ENCODE results near the gene RETREG1. TPM values are rescaled to one million over a fixed set of nuclear protein-coding genes. Genes with fewer than 3 reads are reported as not detected.

RETREG1 gene
- total RNA-seq, 1 donor from 2014 or later = 15.8 TPM

DNA sequence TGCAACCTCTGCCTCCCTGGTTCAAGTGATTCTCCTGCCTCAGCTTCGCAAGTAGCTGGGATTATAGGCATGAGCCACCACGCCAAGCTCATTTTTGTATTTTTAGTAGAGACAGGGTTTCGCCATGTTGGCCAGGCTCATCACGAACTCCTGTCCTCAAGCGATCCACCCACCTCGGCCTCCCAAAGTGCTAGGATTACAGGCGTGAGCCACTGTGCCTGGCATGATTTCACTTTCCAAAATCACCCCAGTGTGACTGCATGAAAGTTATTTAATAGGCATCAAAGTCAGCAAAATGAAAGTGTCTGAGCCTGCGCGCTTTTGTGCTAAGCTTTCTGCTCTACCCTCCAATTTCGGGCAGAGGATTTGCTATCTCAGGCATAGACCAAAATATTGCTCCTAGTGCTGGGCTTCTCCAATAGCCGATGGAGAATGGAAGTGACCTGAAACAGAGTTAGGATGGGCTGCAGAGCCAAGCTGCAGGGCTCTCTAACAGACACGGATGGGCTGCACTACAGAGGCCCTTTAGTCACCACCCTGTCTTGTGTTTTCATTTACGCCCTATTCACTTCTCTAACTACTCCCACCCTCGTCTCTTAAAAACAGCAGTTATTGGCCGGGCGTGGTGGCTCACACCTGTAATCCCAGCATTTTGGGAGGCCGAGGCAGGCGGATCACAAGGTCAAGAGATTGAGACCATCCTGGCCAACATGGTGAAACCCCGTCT lies 44.3 kb downstream of the RETREG1 start:
- DNase-seq (ENCODE audit: low spot score) = no peak
- Mint-ChIP-seq H3K4me3 (ENCODE audit: unreplicated experiment) (no peak overlapping the region), H3K9me3 (ENCODE audit: unreplicated experiment) (no peaks in the 10 kb centered on the region), H3K27ac (ENCODE audit: unreplicated experiment) (no peak overlapping the region), H3K4me1 (ENCODE audit: unreplicated experiment) (peaks cover 14% of the 10 kb centered on the region), H3K27me3 (ENCODE audit: unreplicated experiment) (peaks cover 5% of the 10 kb centered on the region), H3K36me3 (ENCODE audit: low read depth, unreplicated experiment) (peaks cover 7% of the 10 kb centered on the region)
- no peak for TF ChIP-seq CTCF (IDR thresholded peaks at IDR 0.05; ENCODE audit: unreplicated experiment)

GRCh38 chr5:16571016-16571415 lies 45.8 kb downstream of the RETREG1 start:
- Mint-ChIP-seq H3K27ac (ENCODE audit: unreplicated experiment) (no peak overlapping the region), H3K9me3 (ENCODE audit: unreplicated experiment) (no peaks in the 10 kb centered on the region), H3K36me3 (ENCODE audit: low read depth, unreplicated experiment) (peaks cover 16% of the 10 kb centered on the region), H3K4me1 (ENCODE audit: unreplicated experiment) (peaks cover 14% of the 10 kb centered on the region), H3K27me3 (ENCODE audit: unreplicated experiment) (peaks cover 5% of the 10 kb centered on the region), H3K4me3 (ENCODE audit: unreplicated experiment) (no peak overlapping the region)
- no peak for TF ChIP-seq CTCF (IDR thresholded peaks at IDR 0.05; ENCODE audit: unreplicated experiment)
- no peak for DNase-seq (ENCODE audit: low spot score)

DNA sequence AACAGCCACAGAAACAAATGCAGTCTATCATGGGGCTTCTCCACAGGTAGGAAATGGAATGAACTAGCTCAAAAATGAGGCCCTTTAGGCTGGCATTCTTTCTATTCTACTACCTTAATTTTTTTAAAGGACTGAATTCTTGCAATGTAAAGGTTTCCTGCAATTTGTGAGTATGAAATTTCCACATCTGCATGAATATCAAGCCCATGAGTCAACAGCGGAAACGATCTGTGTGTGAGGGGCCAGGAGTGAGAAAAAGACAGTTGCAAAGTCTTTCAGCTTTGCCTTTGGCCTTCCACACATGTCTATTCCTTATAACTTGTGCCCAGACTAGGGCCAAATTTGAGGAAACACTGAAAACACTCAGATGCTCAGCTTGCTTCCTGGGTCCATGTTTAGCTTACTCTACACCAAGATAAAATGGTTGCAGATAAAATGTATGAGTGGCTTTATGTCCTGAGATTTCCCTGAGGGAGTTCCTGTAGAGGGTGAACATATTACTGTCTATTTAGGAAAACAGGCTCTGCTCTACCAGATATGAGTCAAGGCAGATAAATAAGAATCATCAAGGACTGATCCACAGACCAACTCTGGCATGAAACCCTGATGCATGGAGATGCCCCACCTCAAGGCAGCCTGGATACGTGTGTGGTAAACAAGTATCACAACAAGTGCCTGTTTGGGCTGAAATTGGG lies 46.5 kb downstream of the RETREG1 start:
- Mint-ChIP-seq H3K27ac (ENCODE audit: unreplicated experiment) (no peak overlapping the region), H3K9me3 (ENCODE audit: unreplicated experiment) (no peaks in the 10 kb centered on the region), H3K4me1 (ENCODE audit: unreplicated experiment) (peaks cover 14% of the 10 kb centered on the region)

GRCh38 chr5:16568875-16569580 lies 47.8 kb downstream of the RETREG1 start:
- no peak overlapping the region for H3K4me3 Mint-ChIP-seq (ENCODE audit: unreplicated experiment)

More for the DNA sequence above, 46.5 kb downstream of the RETREG1 start:
- H3K27me3 Mint-ChIP-seq (ENCODE audit: unreplicated experiment) = peaks cover 5% of the 10 kb centered on the region
- peaks cover 16% of the 10 kb centered on the region for H3K36me3 Mint-ChIP-seq (ENCODE audit: low read depth, unreplicated experiment)
- H3K4me3 Mint-ChIP-seq (ENCODE audit: unreplicated experiment) = no peak overlapping the region
- no peak for TF ChIP-seq CTCF (IDR thresholded peaks at IDR 0.05; ENCODE audit: unreplicated experiment)
- no peak for DNase-seq (ENCODE audit: low spot score)

More at GRCh38 chr5:16568875-16569580, 47.8 kb downstream of the RETREG1 start:
- no peak for DNase-seq (ENCODE audit: low spot score)
- peaks cover 14% of the 10 kb centered on the region for H3K36me3 Mint-ChIP-seq (ENCODE audit: low read depth, unreplicated experiment)
- peaks cover 3% of the 10 kb centered on the region for H3K27me3 Mint-ChIP-seq (ENCODE audit: unreplicated experiment)
- no peaks in the 10 kb centered on the region for H3K9me3 Mint-ChIP-seq (ENCODE audit: unreplicated experiment)
- peaks cover 4% of the 10 kb centered on the region for H3K4me1 Mint-ChIP-seq (ENCODE audit: unreplicated experiment)
- TF ChIP-seq CTCF (IDR thresholded peaks at IDR 0.05; ENCODE audit: unreplicated experiment) = no peak
- H3K27ac Mint-ChIP-seq (ENCODE audit: unreplicated experiment) = no peak overlapping the region
